ENCODE results near the gene SCYGR2.

SCYGR2 gene

GRCh38 chr2:227595797-227596196 is 2.9 kb upstream of the SCYGR2 start:
- no peak overlapping the region for H3K4me3 ChIP-seq (ENCODE audit: low read length)
- DNase-seq (ENCODE audit: low read depth): no peak
- TF ChIP-seq CTCF (IDR thresholded peaks at IDR 0.05; ENCODE audit: insufficient read depth, low read depth, low read length, missing control alignments): no peak

DNA sequence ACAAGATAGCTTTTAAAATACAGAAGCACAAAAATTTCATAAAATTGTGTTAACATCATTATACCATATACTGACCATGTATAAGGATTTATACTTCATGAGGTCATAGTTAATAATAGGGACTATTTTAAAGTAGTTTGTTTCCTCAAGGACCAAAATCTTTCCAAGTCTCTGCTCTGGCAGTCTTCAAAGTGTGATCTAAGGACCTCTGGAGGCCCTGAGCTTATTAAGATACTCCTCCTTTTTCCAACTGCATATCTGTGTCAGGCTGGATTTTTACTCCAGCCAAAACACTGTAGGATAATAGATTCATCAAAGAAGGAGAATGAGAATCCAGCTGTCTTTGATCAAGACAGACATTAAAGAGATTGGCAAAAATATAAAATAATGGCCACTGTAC is 1.7 kb upstream of the SCYGR2 start:
- H3K4me3 ChIP-seq (ENCODE audit: low read length): no peak overlapping the region
- DNase-seq (ENCODE audit: low read depth): no peak
- TF ChIP-seq CTCF (IDR thresholded peaks at IDR 0.05; ENCODE audit: insufficient read depth, low read depth, low read length, missing control alignments): no peak

GRCh38 chr2:227597998-227598397 is 695 bp upstream of the SCYGR2 start:
- peak; percentile 17 for DNase-seq (ENCODE audit: low read depth)
- H3K4me3 ChIP-seq (ENCODE audit: low read length): no peak overlapping the region
- no peak for TF ChIP-seq CTCF (IDR thresholded peaks at IDR 0.05; ENCODE audit: insufficient read depth, low read depth, low read length, missing control alignments)

- DNase-seq (ENCODE audit: low read depth): no peak
- no peak overlapping the region for H3K4me3 ChIP-seq (ENCODE audit: low read length)
- TF ChIP-seq CTCF (IDR thresholded peaks at IDR 0.05; ENCODE audit: insufficient read depth, low read depth, low read length, missing control alignments): no peak
These were observed 3.7 kb downstream of the SCYGR2 start for GRCh38 chr2:227602358-227602757.

- TF ChIP-seq CTCF (IDR thresholded peaks at IDR 0.05; ENCODE audit: insufficient read depth, low read depth, low read length, missing control alignments): no peak
- no peak for DNase-seq (ENCODE audit: low read depth)
- H3K4me3 ChIP-seq (ENCODE audit: low read length): no peak overlapping the region
These were observed 7.8 kb downstream of the SCYGR2 start for GRCh38 chr2:227606476-227606875.

DNA sequence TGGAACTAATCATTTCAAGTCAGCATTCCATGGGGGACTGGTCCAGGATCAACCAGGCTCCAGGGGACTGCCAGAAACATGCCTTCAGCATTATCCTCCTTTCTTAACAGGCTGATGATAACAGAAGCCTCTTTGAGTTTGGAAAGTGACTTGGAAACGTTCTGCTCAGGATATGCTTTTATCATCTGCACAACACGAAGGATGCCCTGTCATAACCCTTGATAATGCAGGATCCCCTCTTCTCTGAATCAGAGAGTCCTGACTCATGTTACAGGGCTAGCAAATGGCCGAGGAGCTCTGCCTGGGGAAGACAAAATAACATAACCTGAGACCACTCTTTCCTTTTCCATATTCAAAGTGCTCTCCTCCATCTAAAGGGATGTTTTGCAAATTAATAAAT is 9.2 kb downstream of the SCYGR2 start:
- no peak for DNase-seq (ENCODE audit: low read depth)
- H3K4me3 ChIP-seq (ENCODE audit: low read length): no peak overlapping the region
- TF ChIP-seq CTCF (IDR thresholded peaks at IDR 0.05; ENCODE audit: insufficient read depth, low read depth, low read length, missing control alignments): no peak

DNA sequence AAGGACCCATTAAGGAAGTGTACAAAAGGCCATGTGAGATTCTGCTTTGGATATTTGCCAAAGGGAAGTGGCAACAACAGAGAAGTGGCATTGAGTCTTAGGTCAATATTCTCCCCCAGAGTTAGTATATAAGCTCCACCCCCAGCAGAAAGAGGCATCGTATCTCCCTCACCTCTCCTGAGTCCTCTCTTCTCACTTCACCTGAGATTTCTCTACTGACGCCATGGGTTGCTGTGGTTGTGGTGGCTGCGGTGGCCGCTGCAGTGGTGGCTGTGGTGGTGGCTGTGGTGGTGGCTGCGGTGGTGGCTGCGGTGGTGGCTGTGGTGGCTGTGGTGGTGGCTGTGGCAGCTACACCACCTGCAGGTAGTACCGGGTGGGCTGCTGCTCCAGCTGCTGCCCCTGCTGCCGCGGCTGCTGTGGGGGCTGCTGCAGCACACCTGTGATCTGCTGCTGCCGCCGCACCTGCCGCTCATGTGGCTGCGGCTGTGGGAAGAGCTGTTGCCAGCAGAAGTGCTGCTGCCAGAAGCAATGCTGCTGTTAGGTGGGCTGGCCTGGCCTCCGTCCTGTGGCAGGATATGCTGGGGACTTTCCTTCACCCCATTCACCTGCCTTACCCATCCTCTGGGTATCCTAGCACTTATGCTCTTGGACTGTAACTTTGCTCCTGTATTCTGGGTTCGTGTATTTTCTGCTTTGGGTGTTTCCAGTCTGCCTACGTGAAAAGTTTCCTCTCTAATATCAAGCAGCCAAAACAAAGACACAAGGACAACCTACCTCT is 10.1 kb downstream of the SCYGR2 start:
- no peak overlapping the region for H3K4me3 ChIP-seq (ENCODE audit: low read length)
- TF ChIP-seq CTCF (IDR thresholded peaks at IDR 0.05; ENCODE audit: insufficient read depth, low read depth, low read length, missing control alignments): no peak
- no peak for DNase-seq (ENCODE audit: low read depth)
